SU-DHL-6 (cell line): ENCODE data around the gene IFITM1.
"Not testable (repeated sequence)": the region's sequence is repeated elsewhere in the genome, so short reads cannot be mapped to it uniquely, and the experiment has no call there.

Experiments used
- H2AFZ ChIP-seq: fragments of 200-600 bp; sonication (generic); 2 replicates; pipeline ENCODE4 v1.6.1; 2014; ENCODE audit warnings: low read depth, mild to moderate bottlenecking, moderate library complexity, mixed read lengths, antibody characterized with exemption, low read length; ENCODE audit not compliant: severe bottlenecking
- H3F3A ChIP-seq: fragments of 200-600 bp; shearing (Covaris generic); 2 replicates; pipeline ENCODE4 v1.6.0; 2016; ENCODE audit warnings: antibody characterized with exemption, mild to moderate bottlenecking; ENCODE audit not compliant: insufficient read depth
- H3K27ac ChIP-seq: fragments of 200-600 bp; sonication (generic); 2 replicates; pipeline ENCODE4 v1.5.1; 2016; ENCODE audit warnings: low read depth, mild to moderate bottlenecking, low read length, moderate library complexity, mixed read lengths
- H3K27me3 ChIP-seq: fragments of 200-600 bp; sonication (generic), shearing (Covaris generic); 2 replicates; pipeline ENCODE4 v1.6.0; 2014; ENCODE audit warnings: mild to moderate bottlenecking, low read length
- H3K36me3 ChIP-seq: fragments of 200-600 bp; sonication (generic); 2 replicates; pipeline ENCODE4 v1.6.1; 2014; ENCODE audit warnings: mild to moderate bottlenecking, low read length, mixed read lengths
- H3K4me2 ChIP-seq: fragments of 300-600, 200-600 bp; shearing (Covaris generic), sonication (generic); 2 replicates; pipeline ENCODE4 v1.6.0; 2014; ENCODE audit warnings: low read length, low read depth, mild to moderate bottlenecking; ENCODE audit not compliant: poor library complexity, severe bottlenecking
- H3K4me3 ChIP-seq: fragments of 200-600 bp; sonication (generic); 2 replicates; pipeline ENCODE4 v1.5.1; 2014; ENCODE audit warnings: antibody characterized with exemption, low read length, mild to moderate bottlenecking, mixed read lengths; ENCODE audit not compliant: insufficient read depth, poor library complexity, severe bottlenecking
- H3K79me2 ChIP-seq: fragments of 200-600 bp; sonication (generic); 2 replicates; pipeline ENCODE4 v1.6.1; 2014; ENCODE audit warnings: mild to moderate bottlenecking, low read length, moderate library complexity; ENCODE audit not compliant: insufficient read depth
- H3K9ac ChIP-seq: fragments of 200-600 bp; sonication (generic); 2 replicates; pipeline ENCODE4 v1.7.0; 2014; ENCODE audit warnings: mild to moderate bottlenecking, low read length
- H3K9me2 ChIP-seq: fragments of 200-600 bp; sonication (generic); replicated peaks from 2 replicates; pipeline ENCODE4 v1.6.1; 2014; ENCODE audit warnings: low read length; ENCODE audit not compliant: insufficient read depth
- H3K9me3 ChIP-seq: fragments of 200-600 bp; sonication (generic); 2 replicates; pipeline ENCODE4 v1.6.1; 2014; ENCODE audit warnings: low read length, mixed read lengths; ENCODE audit not compliant: insufficient read depth
- H4K20me1 ChIP-seq: fragments of 200-600 bp; sonication (generic); 2 replicates; pipeline ENCODE4 v1.6.1; 2014; ENCODE audit warnings: low read depth, mild to moderate bottlenecking, antibody characterized with exemption, low read length, moderate library complexity, mixed read lengths
- EZH2phosphoT487 ChIP-seq: fragments of 200-600 bp; sonication (generic), shearing (Covaris generic); conservative IDR thresholded peaks from 2 replicates; pipeline ENCODE4 v1.6.1; 2018; ENCODE audit warnings: mild to moderate bottlenecking, antibody characterized with exemption, low read length, moderate library complexity, mixed read lengths
- TF ChIP-seq, protein P1 (sequence below): fragments of 200-600 bp; sonication (generic); IDR thresholded peaks from one replicate; pipeline ENCODE4 v1.5.1; 2017; ENCODE audit warnings: antibody characterized with exemption, mild to moderate bottlenecking, low read length, moderate library complexity; ENCODE audit not compliant: insufficient read depth, poor library complexity, severe bottlenecking

The IFITM1 gene

GRCh38 chr11:360326-361280, 46.8 kb downstream of the IFITM1 start:
- Histone ChIP-seq H3K36me3 (no peaks in the 10 kb centered on the region), H3K9ac (no peak overlapping the region), H3K4me2 (no peak overlapping the region), H3K27ac (no peak overlapping the region), H3K9me3 (peaks cover 4% of the 10 kb centered on the region; the same call in 1 of the 2 replicates), H3K4me3 (no peak overlapping the region), H4K20me1 (no peaks in the 10 kb centered on the region), H3K79me2 (no peaks in the 10 kb centered on the region), H2AFZ (no peak overlapping the region), H3F3A (no peaks in the 10 kb centered on the region), H3K27me3 (no peaks in the 10 kb centered on the region), H3K9me2 (no peaks in the 10 kb centered on the region)
- TF ChIP-seq, protein P1, sequence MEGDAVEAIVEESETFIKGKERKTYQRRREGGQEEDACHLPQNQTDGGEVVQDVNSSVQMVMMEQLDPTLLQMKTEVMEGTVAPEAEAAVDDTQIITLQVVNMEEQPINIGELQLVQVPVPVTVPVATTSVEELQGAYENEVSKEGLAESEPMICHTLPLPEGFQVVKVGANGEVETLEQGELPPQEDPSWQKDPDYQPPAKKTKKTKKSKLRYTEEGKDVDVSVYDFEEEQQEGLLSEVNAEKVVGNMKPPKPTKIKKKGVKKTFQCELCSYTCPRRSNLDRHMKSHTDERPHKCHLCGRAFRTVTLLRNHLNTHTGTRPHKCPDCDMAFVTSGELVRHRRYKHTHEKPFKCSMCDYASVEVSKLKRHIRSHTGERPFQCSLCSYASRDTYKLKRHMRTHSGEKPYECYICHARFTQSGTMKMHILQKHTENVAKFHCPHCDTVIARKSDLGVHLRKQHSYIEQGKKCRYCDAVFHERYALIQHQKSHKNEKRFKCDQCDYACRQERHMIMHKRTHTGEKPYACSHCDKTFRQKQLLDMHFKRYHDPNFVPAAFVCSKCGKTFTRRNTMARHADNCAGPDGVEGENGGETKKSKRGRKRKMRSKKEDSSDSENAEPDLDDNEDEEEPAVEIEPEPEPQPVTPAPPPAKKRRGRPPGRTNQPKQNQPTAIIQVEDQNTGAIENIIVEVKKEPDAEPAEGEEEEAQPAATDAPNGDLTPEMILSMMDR = no peak
- TF ChIP-seq EZH2phosphoT487 = no peak

- no peaks in the 10 kb centered on the region for H3K9me2 ChIP-seq
- H3K9me3 ChIP-seq = no peaks in the 10 kb centered on the region
- no peak overlapping the region for H2AFZ ChIP-seq
- H3K4me2 ChIP-seq = no peak overlapping the region
- no peaks in the 10 kb centered on the region for H3K36me3 ChIP-seq
- no peaks in the 10 kb centered on the region for H3F3A ChIP-seq
- H3K4me3 ChIP-seq = no peak overlapping the region
- no peaks in the 10 kb centered on the region for H3K27me3 ChIP-seq
- no peaks in the 10 kb centered on the region for H3K79me2 ChIP-seq
- no peaks in the 10 kb centered on the region for H4K20me1 ChIP-seq
- no peak overlapping the region for H3K27ac ChIP-seq
- TF ChIP-seq, protein P1 = no peak
- no peak for TF ChIP-seq EZH2phosphoT487
- H3K9ac ChIP-seq = no peak overlapping the region
These were observed 49.0 kb downstream of the IFITM1 start for GRCh38 chr11:362642-363442.

DNA sequence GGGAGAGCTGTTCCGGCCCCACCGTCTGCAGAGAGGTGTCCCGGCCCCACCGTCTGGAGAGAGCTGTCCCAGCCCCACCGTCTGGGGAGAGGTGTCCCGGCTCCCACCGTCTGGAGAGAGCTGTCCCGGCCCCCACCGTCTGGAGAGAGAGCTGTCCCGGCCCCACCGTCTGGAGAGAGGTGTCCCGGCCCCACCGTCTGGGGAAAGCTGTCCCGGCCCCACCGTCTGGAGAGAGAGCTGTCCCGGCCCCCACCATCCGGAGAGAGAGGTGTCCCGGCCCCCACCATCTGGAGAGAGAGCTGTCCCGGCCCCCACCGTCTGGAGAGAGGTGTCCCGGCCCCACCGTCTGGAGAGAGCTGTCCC, 49.6 kb downstream of the IFITM1 start:
- not testable (repeated sequence) for H3K9ac ChIP-seq, H3K27me3 ChIP-seq, H4K20me1 ChIP-seq, H3K36me3 ChIP-seq, H3K9me3 ChIP-seq, H3K4me3 ChIP-seq, H3K79me2 ChIP-seq, H3K27ac ChIP-seq, H2AFZ ChIP-seq, H3F3A ChIP-seq, H3K9me2 ChIP-seq, H3K4me2 ChIP-seq
